RWPE2 (cell line): ENCODE measurements around the gene BCL2.

ENCODE experiments used
- ATAC-seq: fragments of 200-7000 bp; cut with Tn5 transposase; 3 replicates; pipeline ENCODE4 v1.9.1; 2021; ENCODE audit warnings: low read depth
- DNase-seq: peaks from one replicate; pipeline ENCODE4 v3.0.0-alpha.2; 2020; ENCODE audit warnings: low spot score
- H3K27ac ChIP-seq: fragments of 450-650 bp; 2 replicates; pipeline ENCODE4 v1.5.1; 2017; ENCODE audit warnings: mild to moderate bottlenecking; ENCODE audit not compliant: poor library complexity, severe bottlenecking
- H3K27me3 ChIP-seq: fragments of 250-450 bp; sonication (Bioruptor Pico); 2 replicates; pipeline ENCODE4 v1.5.1; 2021; ENCODE audit warnings: mild to moderate bottlenecking, moderate library complexity; ENCODE audit not compliant: insufficient read depth, poor library complexity, severe bottlenecking
- H3K36me3 ChIP-seq: fragments of 250-450 bp; sonication (Bioruptor Pico); 2 replicates; pipeline ENCODE4 v1.5.1; 2020; ENCODE audit warnings: low read depth, mild to moderate bottlenecking, moderate library complexity
- H3K4me1 ChIP-seq: fragments of 250-450 bp; sonication (Bioruptor Pico); 2 replicates; pipeline ENCODE4 v1.5.1; 2021; ENCODE audit warnings: mild to moderate bottlenecking, moderate library complexity; ENCODE audit not compliant: insufficient read depth, poor library complexity, severe bottlenecking
- H3K4me3 ChIP-seq: fragments of 250-450 bp; sonication (Bioruptor Pico); 2 replicates; pipeline ENCODE4 v1.5.1; 2021; ENCODE audit warnings: mild to moderate bottlenecking, moderate library complexity; ENCODE audit not compliant: severe bottlenecking
- H3K9me3 ChIP-seq: fragments of 250-450 bp; sonication (Bioruptor Pico); 2 replicates; pipeline ENCODE4 v1.5.1; 2021; ENCODE audit warnings: mild to moderate bottlenecking, moderate library complexity; ENCODE audit not compliant: severe bottlenecking
- CTCF ChIP-seq: fragments of 450-650 bp; IDR thresholded peaks from one replicate; pipeline ENCODE4 v1.5.1; 2017; ENCODE audit warnings: mild to moderate bottlenecking, moderate library complexity; ENCODE audit not compliant: poor library complexity, severe bottlenecking

Gene BCL2

GRCh38 chr18:63087421-63088230, 231.9 kb downstream of the BCL2 start:
- no peak for TF ChIP-seq CTCF
- Histone ChIP-seq H3K27ac (no peak overlapping the region), H3K9me3 (no peaks in the 10 kb centered on the region), H3K27me3 (no peaks in the 10 kb centered on the region), H3K4me1 (peaks cover 3% of the 10 kb centered on the region), H3K4me3 (no peak overlapping the region), H3K36me3 (no peaks in the 10 kb centered on the region)
- ATAC-seq (no peak), DNase-seq (no peak)

- no peak overlapping the region for H3K27ac ChIP-seq
- H3K36me3 ChIP-seq, result no peaks in the 10 kb centered on the region
- H3K4me3 ChIP-seq, result no peak overlapping the region
- DNase-seq (no peak), ATAC-seq (no peak)
- peaks cover 3% of the 10 kb centered on the region for H3K4me1 ChIP-seq
- no peak for TF ChIP-seq CTCF
- no peaks in the 10 kb centered on the region for H3K9me3 ChIP-seq
- H3K27me3 ChIP-seq, result no peaks in the 10 kb centered on the region
Observed at GRCh38 chr18:63085611-63086010, 234.0 kb downstream of the BCL2 start.

- H3K9me3 ChIP-seq, result no peaks in the 10 kb centered on the region
- no peaks in the 10 kb centered on the region for H3K36me3 ChIP-seq
- no peak overlapping the region for H3K27ac ChIP-seq
- DNase-seq, result no peak
- ATAC-seq, result no peak
- no peak for TF ChIP-seq CTCF
- no peaks in the 10 kb centered on the region for H3K27me3 ChIP-seq
- H3K4me1 ChIP-seq, result peaks cover 3% of the 10 kb centered on the region
- no peak overlapping the region for H3K4me3 ChIP-seq
Observed at GRCh38 chr18:63084219-63084618, 235.3 kb downstream of the BCL2 start.

GRCh38 chr18:63083555-63083954, 236.0 kb downstream of the BCL2 start:
- TF ChIP-seq CTCF, result no peak
- peaks cover 3% of the 10 kb centered on the region for H3K4me1 ChIP-seq
- H3K27ac ChIP-seq, result no peak overlapping the region
- no peaks in the 10 kb centered on the region for H3K9me3 ChIP-seq
- no peaks in the 10 kb centered on the region for H3K27me3 ChIP-seq
- H3K4me3 ChIP-seq, result no peak overlapping the region
- no peaks in the 10 kb centered on the region for H3K36me3 ChIP-seq
- DNase-seq (no peak), ATAC-seq (no peak)

GRCh38 chr18:63083020-63083531, 236.5 kb downstream of the BCL2 start:
- Histone ChIP-seq H3K4me1 (peaks cover 3% of the 10 kb centered on the region), H3K4me3 (no peak overlapping the region), H3K36me3 (no peaks in the 10 kb centered on the region), H3K27ac (no peak overlapping the region), H3K27me3 (no peaks in the 10 kb centered on the region), H3K9me3 (no peaks in the 10 kb centered on the region)
- DNase-seq (no peak), ATAC-seq (no peak; the same call in 1 of the 3 replicates)
- no peak for TF ChIP-seq CTCF
